ENCODE data around the gene E2F2. TPM values are rescaled to one million over a fixed set of nuclear protein-coding genes. Genes with fewer than 3 reads are reported as not detected.

The E2F2 gene
- total RNA-seq, 1 experiment from 2014 or later: 5.1 TPM

DNA sequence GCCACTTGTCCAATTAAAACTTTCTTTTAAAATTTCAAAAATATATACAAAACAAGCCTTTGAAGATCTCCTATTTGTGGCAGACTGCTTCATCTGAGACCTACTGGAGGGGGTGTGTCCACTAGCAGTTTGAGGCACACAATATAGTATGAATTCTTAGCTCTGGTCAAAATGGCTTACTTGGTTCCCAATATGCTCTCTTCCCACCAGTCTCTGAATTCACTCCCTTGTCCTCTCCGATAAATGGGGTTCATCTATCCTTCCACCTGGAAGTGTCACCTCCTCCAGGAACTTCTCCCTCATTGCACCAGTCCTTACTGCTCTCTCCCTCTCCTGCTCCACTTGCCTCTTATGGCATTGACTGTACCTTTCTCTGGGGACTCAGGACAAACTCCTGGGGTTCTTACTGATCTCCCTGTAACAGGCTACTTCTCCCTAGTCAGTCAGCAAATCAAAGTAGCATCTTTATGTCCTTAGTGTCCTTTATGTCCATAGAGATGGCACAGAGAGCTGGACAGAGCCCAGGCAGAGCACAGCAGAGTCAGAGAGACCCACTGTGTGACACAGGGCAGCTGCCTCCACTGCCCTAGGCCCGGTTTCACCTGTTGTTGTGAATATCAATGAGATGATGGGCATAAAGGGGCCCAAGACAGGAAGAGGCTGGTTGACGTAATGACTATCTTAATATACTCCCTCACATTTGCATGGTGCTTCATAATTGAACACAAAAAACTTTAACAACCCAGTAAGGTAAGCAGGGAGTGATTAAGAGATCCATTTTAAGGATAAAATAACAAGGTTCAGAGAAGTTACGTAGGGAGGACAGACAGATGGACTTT lies 50.6 kb downstream of the E2F2 start:
- H3K4ac ChIP-seq (ENCODE audit: low read depth, low read length): no peak overlapping the region
- H3T11ph ChIP-seq (ENCODE audit: low read length): no peak overlapping the region
- no peak overlapping the region for H4K8ac ChIP-seq (replicated peaks; ENCODE audit: insufficient read length, low read depth, low read length)
- H2BK120ac ChIP-seq (ENCODE audit: low read depth, low read length, poor library complexity, severe bottlenecking): no peak overlapping the region
- H2AK5ac ChIP-seq (ENCODE audit: insufficient read length, low read length): no peak overlapping the region
- Mint-ChIP-seq H3K36me3 (ENCODE audit: insufficient read depth in 1 of 3, low read depth in 3 of 3) (peaks cover 2 to 4% (median 3%) of the 10 kb centered on the region in 3 experiments; a peak in 2 of 7 replicates), H3K4me3 (peak overlapping the region in 1 of 2 experiments; percentile 11; a peak in 1 of 5 replicates), H3K4me1 (peaks cover 20 to 30% of the 10 kb centered on the region in 2 experiments), H3K9me3 (no peaks in the 10 kb centered on the region), H3K27me3 (ENCODE audit: low read depth) (peaks cover 31% of the 10 kb centered on the region), H3K27ac (no peak overlapping the region)
- TF ChIP-seq, protein P1, sequence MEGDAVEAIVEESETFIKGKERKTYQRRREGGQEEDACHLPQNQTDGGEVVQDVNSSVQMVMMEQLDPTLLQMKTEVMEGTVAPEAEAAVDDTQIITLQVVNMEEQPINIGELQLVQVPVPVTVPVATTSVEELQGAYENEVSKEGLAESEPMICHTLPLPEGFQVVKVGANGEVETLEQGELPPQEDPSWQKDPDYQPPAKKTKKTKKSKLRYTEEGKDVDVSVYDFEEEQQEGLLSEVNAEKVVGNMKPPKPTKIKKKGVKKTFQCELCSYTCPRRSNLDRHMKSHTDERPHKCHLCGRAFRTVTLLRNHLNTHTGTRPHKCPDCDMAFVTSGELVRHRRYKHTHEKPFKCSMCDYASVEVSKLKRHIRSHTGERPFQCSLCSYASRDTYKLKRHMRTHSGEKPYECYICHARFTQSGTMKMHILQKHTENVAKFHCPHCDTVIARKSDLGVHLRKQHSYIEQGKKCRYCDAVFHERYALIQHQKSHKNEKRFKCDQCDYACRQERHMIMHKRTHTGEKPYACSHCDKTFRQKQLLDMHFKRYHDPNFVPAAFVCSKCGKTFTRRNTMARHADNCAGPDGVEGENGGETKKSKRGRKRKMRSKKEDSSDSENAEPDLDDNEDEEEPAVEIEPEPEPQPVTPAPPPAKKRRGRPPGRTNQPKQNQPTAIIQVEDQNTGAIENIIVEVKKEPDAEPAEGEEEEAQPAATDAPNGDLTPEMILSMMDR (conservative IDR thresholded peaks at IDR 0.05): no peak
- no peaks in the 10 kb centered on the region for H3K27me3 ChIP-seq (ENCODE audit: insufficient read depth, low read length)
- H3K9ac ChIP-seq (ENCODE audit: extremely low read depth, insufficient read length, low read length): no peak overlapping the region
- H3K18ac ChIP-seq (ENCODE audit: insufficient read length, low read depth, low read length): no peak overlapping the region
- WGBS (ENCODE audit: extremely low coverage, insufficient read length, low lambda C conversion rate): no CpG with 5 or more reads among the region's 4 CpGs
- no peak overlapping the region for H4K91ac ChIP-seq (ENCODE audit: insufficient read length, low read depth, low read length)
- no peak overlapping the region for H3K56ac ChIP-seq (ENCODE audit: insufficient read length, low read depth, low read length)
- H4K20me1 ChIP-seq (ENCODE audit: control insufficient read depth, insufficient read depth, insufficient read length): no peaks in the 10 kb centered on the region
- H2AFZ ChIP-seq (ENCODE audit: low read length): no peak overlapping the region
- peaks cover 13% of the 10 kb centered on the region for H3K23me2 ChIP-seq (ENCODE audit: insufficient read length, low read depth, low read length, poor library complexity, severe bottlenecking)
- H2BK20ac ChIP-seq (ENCODE audit: low read depth, low read length, poor library complexity, severe bottlenecking): no peak overlapping the region
- no peak overlapping the region for H2BK5ac ChIP-seq (ENCODE audit: insufficient read length, low read length)
- H3K23ac ChIP-seq (ENCODE audit: insufficient read length, low read depth, low read length): no peak overlapping the region
- H2BK12ac ChIP-seq (ENCODE audit: insufficient read length, low read depth, low read length): no peak overlapping the region
- peaks cover 9% of the 10 kb centered on the region; the same call in 1 of the 2 replicates for H3K79me2 ChIP-seq (ENCODE audit: insufficient read depth, low read length)
- H3K4me1 ChIP-seq (ENCODE audit: insufficient read depth, low read length): no peaks in the 10 kb centered on the region; the same call in 1 of the 2 replicates
- no peak overlapping the region for H3K4me2 ChIP-seq (ENCODE audit: insufficient read depth, insufficient read length, low read length)
- no peaks in the 10 kb centered on the region for H3K79me1 ChIP-seq (ENCODE audit: insufficient read depth, low read depth, low read length, poor library complexity, severe bottlenecking)
- DNase-seq: no peak
- H3K27ac ChIP-seq (ENCODE audit: insufficient read length, low read depth, low read length): no peak overlapping the region
- H2BK15ac ChIP-seq (ENCODE audit: low read depth, low read length): no peak overlapping the region
- no peaks in the 10 kb centered on the region for H3K9me3 ChIP-seq (ENCODE audit: control insufficient read depth, low read depth, low read length)
- H4K5ac ChIP-seq (ENCODE audit: insufficient read length, low read depth, low read length): no peak overlapping the region
- no peak overlapping the region for H3K14ac ChIP-seq (ENCODE audit: insufficient read depth, low read length)
